HG03558 (cell line): Measurements from ENCODE around the gene KIF26B.

Source experiments
- ATAC-seq: cut with Tn5 transposase; IDR thresholded peaks from one replicate; pipeline ENCODE4 v1.9.1; 2021; ENCODE audit warnings: moderate number of reproducible peaks; ENCODE audit not compliant: unreplicated experiment; ENCODE audit errors: extremely low read depth

The KIF26B gene

DNA sequence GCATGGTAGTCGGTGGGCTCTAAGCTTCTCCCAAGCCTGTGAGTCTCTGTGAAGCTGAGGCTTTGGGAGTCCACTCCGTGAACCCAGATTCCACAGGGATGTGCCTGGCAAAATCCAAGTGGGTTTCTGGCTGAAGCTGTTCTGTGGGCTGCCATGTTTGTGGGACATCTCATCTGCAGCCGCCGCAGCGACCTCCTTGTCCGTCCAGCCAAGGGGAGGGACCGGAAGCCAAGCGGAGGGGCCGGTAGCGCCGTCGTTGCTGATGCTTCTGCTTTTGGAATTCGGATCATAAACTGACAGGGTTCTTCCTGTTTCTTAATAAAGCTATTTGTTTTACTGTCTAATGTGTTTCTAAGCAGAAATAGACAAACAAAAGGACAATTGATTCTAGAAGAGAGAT, 13.3 kb downstream of the KIF26B start:
- ATAC-seq: no peak

DNA sequence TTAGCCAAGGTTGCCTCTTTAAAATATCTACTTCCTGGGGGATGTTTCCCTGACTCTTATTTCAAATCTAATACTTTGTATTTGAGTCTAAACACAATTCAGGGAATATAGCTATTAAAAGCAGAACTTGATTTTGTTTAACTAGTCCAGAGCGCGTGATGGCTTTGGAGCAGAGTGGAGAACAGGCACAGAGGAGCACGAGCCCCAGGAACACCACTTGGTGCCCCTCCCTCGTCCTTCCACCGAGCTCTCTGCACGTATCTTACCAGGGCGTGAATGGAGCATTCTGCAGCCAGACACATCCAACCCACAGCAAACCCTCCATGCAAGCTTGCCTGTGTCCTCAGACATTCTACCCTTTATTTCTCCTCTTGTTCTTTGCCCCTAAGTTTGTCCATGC, 14.1 kb downstream of the KIF26B start:
- ATAC-seq: no peak

DNA sequence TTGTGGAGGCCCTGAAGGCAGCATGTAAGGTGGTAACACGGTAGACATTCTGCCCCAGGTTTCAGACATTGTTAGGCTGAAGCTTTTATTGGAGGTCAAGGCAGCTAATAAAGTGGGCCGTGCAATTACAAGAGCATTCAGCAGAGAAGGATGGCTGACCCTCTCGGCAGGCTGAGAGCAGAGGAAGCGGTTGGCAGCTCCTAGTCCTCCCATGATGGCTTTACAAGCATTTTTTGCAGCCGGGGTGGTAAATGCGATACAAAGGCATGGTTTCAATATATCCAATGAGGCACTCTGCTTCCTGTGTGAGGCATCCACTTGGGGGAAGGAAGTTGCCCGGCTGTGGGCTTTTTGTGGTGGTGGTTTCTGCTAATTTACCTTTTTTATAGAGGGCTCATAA, 14.6 kb downstream of the KIF26B start:
- ATAC-seq: no peak

DNA sequence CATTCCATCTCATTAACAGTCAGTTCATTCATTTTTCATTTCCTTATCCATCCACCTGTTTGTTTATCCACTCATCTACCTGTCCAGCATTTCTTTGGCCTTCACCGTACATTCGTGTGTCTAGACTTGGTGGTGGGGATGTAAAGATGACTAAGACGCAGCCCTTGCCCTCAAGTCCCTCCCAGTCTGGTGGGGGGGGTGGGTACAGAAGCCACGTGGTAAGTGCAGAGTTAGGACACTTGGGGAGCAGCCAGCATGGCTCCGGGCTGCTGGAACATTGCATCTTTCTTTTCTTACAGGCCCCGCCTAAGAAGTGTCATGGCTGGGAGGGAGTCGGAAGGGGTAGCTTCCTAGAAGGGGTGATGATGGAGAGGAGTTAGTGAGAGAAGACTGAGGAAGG, 17.2 kb downstream of the KIF26B start:
- ATAC-seq: no peak

DNA sequence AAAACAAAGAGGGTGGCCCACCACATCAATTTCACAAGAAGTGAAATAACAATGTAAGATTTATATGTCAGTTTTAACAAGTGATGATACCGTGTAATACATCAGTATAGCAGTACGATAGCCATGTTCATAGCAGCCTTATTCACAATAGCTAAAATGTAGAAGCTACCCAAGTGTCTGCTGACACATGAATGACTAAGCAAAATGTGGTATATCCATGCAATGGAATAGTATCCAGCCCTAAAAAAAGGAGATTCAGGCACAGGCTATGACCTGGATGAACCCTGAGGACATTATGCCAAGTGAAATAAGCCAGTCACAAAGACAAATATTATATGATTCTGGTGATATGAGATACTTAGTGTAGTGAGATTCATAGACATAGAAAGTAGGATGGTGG, 18.0 kb downstream of the KIF26B start:
- no peak for ATAC-seq

DNA sequence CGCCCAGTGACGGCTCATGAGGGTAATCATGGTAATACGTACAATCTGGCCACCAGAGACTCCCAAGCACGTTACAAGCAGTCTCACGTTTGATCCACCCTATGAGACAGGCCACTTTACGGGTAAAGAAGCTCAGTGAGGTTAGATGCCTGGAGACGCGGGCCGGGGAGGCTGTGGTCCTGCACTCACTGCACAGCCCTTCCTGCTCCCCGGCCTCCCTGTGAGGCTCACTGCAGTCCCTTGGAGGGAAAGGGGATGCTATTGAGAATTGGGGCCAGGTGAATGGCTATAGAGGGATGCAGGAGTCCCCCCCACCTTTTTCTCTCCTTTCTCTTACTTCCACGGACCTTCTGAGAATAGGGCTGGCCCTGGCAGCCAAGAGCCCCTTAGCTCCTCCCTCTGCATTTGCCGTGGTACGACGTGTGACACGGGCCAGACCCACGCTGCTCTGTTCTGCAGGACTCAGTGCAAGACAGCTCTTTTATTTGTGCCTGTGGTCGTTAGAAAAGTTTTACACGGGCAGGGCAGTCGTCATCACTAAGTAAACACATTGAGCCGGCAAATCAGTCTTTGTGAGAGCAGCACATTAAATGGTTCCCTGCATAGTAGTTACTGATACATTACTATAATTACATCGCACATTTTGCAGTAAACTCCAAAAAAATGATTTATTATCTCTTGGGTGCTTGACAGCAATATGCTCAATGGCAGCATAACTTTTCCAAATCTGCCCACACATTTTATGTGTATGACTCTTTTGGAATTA, 18.8 kb downstream of the KIF26B start:
- no peak for ATAC-seq

DNA sequence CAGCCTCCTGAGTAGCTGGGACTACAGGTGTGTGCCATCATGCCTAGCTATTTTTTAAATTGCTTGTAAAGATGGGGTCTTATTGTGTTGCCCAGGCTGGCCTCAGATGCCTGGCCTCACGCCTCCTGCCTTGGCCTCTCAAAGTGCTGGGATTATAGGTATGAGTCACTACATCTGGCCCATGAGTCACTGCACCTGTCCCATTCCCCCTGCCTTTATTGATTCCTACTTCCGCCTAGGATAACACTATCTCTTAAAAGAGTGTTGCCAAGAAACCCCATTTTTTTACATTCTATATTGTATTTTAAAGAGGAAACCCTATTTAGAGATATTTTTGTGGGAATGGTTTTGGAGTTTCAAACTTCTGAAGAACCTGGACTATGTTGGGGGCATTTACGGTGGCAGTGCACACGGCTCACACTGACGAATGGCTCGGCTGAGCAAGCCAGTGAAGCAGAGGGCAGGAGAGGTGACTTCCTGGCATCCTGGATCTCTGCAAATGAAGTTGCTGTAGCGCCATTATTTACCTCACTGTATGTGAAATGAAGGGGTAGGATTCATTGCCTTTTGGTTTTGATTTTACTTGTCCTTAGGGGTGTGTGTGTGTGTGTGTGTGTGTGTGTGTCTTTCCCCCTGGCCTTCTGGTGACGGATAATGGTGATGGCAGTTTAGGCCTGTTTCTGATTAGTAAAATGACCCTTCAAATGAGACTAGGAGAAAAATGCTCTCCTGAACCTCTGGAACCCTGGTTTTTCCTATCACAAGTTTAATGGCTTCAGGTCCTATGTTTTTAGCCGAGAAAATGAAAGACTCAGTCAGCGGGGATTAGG, 22.5 kb downstream of the KIF26B start:
- ATAC-seq: no peak

DNA sequence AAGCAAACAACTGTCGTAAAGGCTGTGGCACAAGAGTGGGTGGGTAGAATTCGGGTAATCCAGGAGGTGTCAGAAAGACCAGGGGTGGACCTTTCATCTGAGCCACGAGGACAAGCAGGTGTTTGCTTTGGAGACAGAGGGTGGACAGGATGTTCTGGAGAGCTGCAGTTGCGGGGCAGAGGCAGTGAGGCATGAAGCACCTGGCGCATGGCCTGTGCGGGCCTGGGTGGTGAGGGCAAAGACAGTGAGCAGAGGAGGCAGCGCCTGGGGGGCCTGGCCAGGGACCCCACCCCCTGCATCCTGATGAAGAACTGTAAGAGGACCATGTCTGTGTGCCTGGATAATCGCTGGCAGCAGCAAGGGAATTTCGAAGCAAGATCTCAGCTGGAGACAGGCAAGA, 24.9 kb downstream of the KIF26B start:
- no peak for ATAC-seq

DNA sequence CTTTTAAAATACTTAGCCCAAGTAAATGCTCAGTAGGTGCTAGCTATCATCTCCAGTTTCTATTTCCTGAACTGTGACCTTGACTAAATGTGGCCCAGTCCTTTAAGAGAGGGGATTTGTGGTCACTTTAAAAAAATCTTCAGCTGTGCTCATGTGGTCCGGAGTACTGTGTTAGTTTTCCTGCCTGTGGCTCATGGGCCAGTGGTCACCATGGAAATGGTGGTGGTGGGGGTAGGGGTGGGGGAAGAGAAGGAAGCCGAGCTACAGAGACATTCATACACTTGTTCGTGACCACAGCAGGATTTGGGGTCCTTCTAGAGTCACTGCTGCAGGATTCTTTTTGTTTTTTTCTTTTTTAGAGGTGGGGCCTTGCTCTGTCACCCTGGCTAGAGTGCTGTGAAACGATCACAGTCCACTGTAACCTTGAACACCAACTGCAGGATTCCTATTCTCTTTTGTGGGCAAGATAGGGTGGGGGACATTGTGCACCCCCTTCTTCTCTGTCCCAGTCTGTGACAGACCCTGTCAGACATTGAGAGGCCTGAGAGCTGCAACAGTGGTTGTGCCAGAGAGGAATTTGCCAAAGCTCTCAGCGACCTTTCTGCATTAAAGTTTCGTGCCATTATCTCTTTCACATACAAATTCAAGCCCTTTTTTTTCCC, 25.8 kb downstream of the KIF26B start:
- no peak for ATAC-seq

DNA sequence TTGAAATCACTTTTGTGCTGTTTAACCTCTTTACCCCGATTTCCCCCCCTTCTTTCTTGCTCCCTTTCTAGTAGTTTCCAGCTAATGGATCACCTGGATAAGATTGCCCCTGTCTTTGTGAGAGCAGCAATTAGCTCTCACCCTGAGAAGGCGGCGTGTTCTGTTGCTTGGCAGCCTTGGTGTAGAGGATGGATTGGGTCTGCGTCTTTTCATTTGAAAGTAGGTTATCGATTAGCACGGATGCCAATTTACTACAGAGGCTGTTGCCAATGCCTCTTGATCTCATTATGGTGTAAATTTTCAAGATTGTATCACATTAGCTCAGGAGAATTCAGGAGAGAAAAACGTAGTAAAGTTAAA, 26.4 kb downstream of the KIF26B start:
- ATAC-seq: no peak

DNA sequence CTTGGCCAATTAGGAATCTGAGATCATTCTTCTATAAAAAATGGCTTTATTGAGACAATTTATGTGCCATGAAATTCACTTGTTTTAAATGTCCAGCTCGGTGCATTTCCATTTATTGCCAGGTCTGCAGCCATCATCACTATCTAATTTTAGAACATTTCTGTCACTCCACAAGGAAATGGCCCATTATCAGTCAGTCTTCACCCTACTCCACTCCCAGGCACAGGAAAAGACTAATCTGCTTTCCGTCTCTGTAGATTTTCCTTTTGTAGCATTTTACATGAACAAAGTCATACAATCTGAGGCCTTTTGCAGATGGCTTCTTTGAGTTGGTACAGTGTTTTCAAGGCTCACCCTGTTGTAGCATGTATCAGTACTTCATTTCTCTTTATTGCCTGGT, 27.2 kb downstream of the KIF26B start:
- ATAC-seq: no peak

DNA sequence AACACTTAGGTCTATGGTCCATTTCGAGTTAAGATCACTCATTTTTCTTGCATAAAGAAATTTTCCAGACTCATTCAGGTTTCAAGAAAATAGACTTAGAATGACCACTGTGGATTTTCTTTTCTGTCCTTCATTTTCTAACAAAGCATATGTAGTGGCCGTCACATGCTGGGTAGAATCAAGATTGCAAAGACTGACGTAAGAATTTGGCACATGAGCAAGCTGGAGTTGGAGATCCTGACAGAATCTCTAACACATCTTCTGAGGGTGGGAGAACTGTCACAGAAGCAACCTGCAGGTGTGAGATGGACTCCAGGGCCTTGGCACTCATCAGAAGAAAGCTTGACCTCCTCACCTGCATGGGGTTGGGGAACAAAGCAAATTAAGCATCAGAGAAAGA, 28.6 kb downstream of the KIF26B start:
- ATAC-seq: no peak

DNA sequence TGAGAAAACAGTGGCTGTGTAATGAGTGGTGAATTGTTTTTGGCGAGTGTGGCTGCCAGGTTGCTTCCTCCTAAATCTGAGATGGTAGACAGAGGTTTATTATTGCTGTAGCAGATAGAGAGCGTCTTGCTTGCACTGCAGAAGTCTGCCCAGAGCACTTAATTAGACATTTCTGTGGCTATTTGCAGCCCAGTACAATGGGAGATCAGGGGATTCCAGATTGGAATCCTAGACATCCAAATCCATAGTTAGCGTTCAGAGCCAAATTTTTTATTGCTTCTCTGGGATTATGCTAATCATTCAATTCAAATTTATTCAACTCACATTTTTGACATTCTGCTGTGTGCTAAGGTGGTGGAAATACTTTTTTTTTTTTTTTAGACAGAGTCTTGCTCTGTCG, 30.0 kb downstream of the KIF26B start:
- no peak for ATAC-seq

DNA sequence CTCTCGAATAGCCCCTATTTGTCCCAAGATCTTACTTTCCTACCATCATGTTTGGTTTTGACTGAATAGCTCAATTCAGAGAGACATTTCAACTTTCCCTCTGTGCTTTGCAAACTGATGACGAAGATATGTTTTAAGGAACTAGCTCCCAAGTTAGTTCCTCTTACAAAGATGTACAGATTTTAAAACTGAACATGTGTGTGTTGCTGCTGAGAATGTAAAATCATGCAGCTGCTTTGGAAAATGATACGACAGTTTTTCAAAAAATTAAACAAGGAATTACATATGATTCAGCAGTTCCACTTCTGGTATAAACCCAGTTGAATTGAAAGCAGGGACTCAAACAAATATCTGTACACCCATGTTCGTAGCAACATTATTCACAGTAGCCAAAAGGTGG, 33.6 kb downstream of the KIF26B start:
- no peak for ATAC-seq

DNA sequence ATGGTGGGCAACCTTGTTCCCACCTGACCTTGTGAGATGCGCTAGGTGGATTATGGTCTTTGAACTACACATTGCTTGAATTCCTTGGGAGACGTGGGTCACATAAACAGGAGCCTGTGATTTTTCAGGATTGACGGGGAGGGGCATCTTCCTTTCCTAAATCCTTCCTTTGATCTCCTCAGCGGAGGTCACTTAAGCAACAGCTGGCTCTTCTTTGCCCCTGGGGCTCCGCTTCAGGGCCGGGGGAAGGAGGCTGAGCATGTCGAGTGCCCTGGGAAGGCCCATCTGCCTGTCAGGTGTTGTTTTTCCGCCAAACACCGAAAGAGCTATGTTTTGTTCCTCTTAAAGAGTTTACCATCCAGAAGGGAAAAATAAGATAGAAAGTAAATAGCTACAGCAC, 40.6 kb downstream of the KIF26B start:
- no peak for ATAC-seq

DNA sequence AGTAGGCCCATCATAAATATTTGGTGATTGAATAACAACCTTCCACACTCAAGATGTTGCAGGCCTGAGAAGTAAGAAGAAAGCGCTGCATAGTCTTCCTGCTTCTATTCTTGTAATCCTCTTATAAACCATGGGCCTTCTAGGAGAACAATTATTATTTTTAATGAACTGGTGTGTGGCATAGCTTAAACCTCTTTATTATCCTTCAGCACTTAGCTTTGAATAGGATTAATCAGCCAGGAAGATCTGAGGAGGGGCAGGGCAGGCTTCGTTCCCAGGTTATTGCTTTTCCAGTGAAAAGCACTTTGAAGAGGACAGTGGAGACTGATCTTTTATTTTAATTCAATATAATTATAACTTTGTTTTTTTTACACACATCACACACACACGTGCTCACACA, 42.3 kb downstream of the KIF26B start:
- no peak for ATAC-seq

DNA sequence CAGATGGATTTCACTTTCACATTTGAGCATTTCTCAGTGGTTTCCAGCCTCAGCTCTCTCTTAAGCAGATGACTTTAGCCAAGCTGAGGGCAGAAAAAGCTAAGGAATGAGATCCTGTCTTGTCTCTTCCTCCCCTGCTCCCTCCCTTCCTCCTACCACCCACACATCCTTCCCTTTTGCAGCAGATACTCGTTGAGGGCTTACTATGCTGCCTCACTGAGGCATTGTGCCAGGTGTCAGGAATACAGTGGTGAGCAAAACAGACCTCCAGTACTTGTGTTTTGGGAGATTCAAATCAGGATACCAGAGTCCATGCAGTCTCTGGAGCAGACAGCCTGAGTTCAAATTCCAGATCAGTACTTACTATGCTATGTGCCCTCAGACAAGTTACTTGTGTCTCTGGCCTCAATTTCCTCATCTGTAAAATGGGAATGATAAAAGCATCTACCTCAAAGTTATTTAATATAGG, 43.2 kb downstream of the KIF26B start:
- ATAC-seq: no peak

DNA sequence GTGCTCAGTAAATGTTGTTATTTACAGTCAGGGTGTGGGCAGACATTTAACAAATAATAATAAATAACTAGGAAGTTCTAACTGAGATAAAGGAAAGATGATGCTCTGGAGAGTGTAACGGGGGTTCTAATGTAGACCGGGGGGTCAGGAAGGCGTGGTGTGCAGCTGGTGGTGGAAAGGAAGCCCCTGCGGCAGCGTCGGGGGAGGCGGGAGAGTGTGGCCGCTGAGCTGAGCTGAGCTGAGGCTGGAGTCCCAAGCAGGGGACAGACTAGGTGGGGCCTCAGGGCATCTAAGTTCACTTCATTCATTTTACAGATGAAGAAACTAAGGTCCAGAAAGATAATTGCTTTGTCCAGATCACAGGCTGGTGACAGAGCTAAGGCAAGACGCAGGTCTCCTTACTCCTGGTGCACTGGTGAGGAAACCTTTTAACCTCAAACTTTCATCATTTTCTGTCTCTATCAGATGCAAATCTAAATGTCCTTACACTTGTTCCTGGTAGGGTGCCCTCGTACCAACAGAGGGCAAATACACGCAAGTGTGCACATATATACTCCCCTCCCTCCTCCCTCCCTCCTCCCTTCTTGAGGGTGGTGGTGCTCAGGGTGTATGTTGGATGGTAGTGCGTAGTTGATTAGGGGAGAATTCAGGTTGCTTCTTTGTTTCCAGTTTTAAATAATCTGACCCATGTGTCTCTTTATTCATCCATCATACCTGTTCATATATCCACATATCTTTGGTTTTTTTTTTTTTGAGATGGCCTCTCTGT, 44.1 kb downstream of the KIF26B start:
- no peak for ATAC-seq

DNA sequence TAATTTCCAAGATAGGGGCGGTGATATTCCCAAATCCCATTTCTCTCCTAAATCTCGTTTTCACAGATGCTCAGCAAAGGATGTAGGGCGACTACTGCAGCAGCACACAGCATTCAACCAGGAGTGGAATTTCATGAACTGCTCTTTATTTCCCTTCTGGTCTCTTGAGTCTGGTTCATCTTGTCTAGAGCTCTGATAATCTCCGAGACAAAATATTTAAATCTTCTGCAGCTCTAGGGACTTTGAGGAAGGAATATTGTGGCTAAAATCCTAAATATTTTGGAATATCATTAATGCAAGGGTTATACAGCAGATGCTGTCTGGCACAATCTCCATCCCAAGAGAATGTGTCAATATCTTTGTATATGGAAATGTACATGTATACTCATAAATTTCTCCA, 45.4 kb downstream of the KIF26B start:
- ATAC-seq: no peak

DNA sequence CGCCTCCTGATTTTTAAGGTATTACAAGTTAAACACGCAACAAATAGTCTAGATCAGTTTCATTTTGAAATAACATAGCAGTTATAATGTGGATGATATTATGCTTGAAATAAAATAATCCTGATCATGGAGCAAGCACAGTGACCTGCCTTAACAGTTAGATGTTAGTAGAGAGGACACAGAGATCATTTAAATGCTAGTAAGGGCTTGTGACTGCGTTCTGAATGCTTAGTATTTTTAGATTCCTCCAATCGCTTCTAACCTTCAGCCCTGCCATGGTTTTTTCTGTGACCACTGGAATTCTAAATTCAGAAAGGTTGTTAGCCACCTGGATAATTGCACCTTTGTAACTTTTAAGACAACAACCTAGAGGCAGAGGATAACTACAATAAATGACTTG, 46.4 kb downstream of the KIF26B start:
- no peak for ATAC-seq

DNA sequence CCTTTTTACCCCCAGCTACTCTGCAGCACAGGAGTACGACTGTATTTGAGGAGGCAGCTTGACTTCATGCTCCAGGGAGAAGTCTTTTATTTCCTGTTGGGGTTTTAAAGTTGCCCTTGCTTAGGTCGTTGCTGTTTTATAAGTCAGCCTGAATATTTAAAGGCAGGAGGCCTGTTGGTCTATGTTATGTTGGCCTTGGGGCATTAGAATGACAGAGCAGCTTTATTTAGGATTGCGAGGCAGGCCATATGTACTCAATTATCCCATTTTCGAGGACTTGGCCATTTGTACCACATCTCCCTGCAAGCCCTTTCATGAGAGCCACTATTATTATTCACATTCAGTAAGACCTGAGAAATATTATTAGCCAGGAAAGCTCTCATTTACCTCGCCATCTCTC, 47.0 kb downstream of the KIF26B start:
- ATAC-seq: no peak
